HG02870 (cell line): ENCODE results near the gene SLC13A2.

Experiments
- ATAC-seq: cut with Tn5 transposase; IDR thresholded peaks from one replicate; pipeline ENCODE4 v1.9.1; 2021; ENCODE audit warnings: mild to moderate bottlenecking, moderate library complexity; ENCODE audit not compliant: unreplicated experiment

The SLC13A2 gene

GRCh38 chr17:28533091-28533807 lies 59.8 kb downstream of the SLC13A2 start:
- no peak for ATAC-seq

DNA sequence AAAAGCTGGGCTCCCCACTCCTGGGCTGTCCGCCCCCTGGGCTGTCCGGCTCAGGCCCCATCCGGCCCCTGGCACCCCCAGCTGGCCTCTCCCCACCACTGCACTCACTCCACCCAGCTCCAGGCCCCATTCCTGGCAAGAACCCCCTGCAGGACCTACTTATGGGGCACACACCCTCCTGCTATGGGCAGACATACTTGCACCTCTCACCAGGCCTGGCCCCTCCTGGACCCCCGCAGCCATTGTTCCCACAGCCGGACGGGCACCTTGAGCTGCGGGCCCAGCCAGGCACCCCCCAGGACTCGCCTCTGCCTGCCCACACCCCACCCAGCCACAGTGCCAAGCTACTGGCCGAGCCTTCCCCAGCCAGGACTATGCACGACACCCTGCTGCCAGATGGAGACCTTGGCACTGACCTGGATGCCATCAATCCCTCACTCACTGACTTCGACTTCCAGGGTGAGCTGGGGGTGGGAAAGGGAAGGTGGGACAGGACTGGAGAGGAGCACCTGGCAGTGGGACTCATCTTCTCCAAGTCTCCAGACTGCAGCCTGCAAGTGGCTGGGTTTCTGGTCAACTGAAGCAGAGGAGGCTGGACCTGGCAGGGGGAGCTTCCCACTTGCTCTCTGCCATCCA lies 61.4 kb downstream of the SLC13A2 start:
- no peak for ATAC-seq

DNA sequence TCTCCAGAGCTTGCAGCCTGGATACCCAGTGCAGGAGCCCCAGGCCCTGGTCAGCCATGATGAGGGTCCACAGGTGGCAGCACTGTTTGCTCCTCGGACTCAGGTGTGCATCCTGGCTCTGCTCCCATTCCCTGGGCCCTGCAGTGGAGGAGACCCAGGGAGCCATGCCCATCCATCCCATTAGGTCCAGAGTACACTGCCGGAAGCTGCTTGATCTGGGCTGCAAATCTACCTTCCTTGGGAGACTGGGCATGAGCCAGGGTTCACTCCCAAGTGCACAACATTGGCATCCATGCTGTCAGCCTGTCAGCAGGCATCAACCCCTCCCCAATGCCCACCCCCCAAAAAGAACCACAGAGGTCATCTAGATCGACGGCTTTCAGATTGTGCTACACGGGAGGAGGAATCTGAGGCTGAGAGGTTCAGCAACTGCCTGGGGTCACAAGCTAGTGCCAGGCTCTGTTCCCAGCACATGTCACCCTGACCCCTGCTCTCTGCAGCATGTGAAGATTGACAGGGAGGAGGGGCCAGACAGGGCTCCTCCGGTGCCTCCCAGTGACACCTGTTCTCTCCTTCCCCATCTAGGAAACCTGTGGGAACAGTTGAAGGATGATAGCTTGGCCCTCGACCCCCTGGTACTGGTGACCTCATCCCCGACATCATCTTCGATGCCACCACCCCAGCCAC lies 63.2 kb downstream of the SLC13A2 start:
- no peak for ATAC-seq

- ATAC-seq, result no peak
Measured at GRCh38 chr17:28537219-28537610, 63.8 kb downstream of the SLC13A2 start.

DNA sequence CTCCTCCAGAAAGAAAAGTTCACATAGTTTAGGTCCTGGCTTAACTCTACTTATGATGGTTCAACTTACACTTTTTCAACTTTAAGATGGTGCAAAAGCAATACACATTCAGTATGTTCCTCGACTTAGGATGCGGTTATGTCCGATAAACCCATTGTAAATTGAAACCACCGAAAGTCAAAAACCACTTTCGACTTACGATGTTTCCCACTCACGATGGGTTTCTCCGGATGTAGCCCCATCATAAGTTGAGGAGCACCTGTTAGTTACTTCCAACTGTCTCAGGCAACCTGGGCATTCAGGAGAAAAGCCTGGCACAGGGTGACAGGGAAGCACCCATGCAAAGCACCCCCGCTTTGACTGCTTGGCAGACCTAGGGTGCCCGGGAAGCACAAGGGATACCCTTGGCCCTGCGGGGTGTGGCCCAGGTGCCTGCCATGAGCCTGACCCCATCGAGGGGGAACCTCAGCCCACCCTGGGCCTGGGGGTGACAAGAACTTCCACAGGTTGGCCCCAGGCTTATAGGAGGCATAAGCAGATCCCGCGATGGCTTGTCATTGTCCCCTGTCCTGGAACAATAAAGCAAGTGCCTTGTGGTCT lies 65.0 kb downstream of the SLC13A2 start:
- ATAC-seq, result no peak

GRCh38 chr17:28540231-28540630 lies 66.8 kb downstream of the SLC13A2 start:
- ATAC-seq, result no peak

DNA sequence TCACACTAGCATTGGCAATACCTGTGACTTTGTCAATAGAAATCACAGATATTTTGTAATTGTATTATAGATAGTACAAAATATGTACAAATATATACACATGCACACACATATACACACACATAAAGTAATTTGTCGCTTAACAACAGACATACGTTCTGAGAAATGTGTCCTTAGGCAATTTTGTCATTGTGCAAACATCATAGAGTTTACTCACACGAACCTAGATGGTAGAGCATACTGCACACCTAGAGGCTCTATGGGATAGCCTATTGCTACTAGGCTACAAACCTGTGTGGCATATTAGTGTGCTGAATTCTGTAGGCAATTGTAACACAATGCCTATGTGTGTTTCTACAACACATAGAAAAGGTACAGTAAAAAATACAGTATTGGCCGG lies 68.0 kb downstream of the SLC13A2 start:
- ATAC-seq, result no peak

- no peak for ATAC-seq
Measured at GRCh38 chr17:28544402-28545140, 71.1 kb downstream of the SLC13A2 start.

GRCh38 chr17:28545141-28545503 lies 71.7 kb downstream of the SLC13A2 start:
- no peak for ATAC-seq

GRCh38 chr17:28545787-28546415 lies 72.5 kb downstream of the SLC13A2 start:
- no peak for ATAC-seq

DNA sequence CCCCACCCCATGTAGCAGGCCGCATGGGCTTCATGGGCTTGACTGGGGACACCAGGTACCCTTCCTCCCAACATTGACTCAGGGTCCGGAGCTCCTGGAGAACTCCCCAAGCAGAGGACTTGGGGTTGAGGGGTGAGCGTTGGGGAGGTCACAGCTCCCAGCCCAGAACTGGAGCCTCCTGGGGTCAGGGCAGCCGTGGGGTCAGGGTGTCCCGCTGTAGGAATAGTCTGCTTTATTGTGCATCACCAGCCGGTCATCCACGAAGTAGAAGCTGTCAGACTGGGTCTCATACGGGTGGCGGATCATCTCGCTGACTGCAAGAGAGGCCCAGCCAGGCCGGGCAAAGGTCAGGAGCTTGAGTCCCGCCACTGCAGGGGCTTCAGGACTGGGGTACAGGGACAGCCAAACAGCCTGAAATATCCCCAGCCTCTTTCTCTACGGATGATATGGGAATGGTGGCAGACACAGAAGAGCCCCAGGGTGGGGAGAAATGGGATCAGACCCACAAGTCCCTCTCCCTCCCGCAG lies 73.7 kb downstream of the SLC13A2 start:
- no peak for ATAC-seq
